Activated T-cell treated with anti-CD3 and anti-CD28 coated beads, Interleukin-2, amount 50 U/mL, for 48 hours (primary cell): ENCODE results near the gene TRPC3.
A peak's percentile ranks its signal among the peaks of the same experiment; 100 is the strongest.

ENCODE experiments used
- DNase-seq, 2 experiments: peaks; one replicate each; pipeline ENCODE4 v3.0.0-alpha.2; 2020

TRPC3 gene

DNA sequence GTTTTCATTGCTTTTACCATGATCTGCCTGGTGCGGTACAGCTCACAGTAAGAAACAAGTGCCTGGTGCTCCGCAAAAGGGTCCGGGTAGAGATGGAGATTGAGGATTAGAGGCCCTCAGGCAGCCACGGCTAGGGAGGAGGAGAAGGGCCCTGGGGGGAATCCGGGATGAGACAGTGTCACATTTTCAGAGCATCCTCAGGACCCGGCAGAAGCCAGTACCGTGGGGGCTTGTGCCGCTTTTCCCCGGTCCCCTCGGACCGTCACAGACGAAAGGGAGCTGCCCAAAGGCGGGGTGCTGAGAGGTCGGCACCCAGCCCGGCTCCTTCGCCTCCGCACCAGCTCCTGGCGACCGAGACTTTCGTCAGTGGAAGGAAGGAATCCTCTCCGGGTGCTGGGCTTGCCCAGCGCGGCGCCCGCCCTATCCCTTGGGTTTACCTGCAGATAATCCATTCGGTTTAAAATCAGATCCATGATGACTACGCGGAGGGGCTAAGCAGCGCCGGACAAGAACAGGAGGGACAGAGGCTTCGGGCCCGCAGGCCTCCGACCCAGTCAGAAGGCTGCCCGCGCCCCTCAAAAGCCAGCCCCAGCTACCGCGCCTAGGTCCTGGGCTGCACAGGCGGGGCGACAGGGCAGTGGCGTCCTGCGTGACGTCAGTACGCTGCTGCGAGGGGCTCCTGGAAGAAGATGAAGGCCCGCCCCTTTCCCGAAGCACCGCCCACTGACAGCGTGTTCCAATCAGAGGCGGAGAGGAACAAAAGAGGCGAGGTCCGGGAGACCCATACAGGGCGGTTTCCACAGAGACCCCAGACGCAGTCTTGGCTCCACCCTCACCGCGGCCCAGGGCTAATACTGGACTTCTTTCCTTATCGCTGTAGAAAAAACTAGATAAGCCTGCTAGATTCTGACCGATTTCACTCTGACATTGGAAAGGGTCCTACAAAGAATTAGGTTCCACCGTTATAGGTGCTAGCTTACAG lies 81.7 kb downstream of the TRPC3 start, which contains the start of gene BBS7:
Gene BBS7 (minus strand): TSS at position 634 of the 982 bp plus-strand sequence. CDS start 161 bp downstream, at position 473.
- peak; percentile 99 for DNase-seq

DNA sequence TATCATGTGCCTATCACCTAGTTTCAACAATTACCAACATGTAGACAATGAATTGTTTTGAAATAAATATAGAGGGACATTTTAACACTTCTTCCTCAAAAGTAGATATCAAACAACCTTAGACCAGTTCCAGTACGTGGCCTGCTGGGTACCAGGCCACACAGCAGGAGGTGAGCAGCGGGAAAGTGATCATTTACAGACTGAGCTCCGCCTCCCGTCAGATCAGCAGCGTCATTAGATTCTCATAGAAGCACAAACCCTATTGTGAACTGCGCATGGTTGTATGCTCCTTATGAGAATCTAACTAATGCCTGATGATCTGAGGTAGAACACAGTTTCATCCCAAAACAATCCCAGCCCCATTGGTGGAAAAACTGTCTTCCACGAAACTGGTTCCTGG lies 88.1 kb downstream of the TRPC3 start:
- no peak for DNase-seq

DNA sequence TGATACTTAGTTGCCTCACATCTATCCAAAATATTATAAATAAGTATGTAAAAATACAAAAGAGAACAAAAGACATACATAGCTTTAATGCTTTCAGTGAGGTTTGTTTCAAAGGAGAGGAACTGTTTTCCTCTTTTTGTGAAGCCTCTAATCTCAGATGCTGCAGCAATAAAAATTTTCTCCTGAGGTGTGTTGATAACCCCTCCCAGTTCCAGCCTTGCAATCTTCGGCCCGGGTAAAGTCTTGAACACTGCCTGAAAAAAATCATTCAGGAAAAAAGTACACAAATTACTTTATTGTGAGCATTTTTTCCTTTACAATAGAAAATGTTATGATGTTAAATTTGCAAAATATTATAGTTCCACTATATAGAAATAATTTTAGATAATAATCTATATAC lies 90.4 kb downstream of the TRPC3 start:
- no peak for DNase-seq

DNA sequence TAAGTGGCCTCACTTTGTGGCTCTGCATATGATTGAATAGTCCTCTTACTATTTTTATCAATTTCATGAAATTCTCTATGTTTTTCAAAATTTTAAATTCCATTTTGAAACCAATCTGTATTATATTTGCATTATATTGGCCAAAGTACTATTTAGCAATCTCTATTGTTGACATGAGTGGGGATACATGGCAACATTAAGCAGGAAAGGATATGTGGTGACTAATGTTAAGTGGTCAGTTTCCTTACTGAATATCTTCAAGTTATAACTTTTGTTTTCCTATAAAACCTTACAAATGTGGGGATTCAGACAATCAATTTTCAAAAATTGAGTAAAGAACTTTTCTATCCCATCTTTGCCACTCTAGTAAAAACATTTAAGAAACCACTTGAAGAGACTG lies 91.7 kb downstream of the TRPC3 start:
- no peak for DNase-seq

DNA sequence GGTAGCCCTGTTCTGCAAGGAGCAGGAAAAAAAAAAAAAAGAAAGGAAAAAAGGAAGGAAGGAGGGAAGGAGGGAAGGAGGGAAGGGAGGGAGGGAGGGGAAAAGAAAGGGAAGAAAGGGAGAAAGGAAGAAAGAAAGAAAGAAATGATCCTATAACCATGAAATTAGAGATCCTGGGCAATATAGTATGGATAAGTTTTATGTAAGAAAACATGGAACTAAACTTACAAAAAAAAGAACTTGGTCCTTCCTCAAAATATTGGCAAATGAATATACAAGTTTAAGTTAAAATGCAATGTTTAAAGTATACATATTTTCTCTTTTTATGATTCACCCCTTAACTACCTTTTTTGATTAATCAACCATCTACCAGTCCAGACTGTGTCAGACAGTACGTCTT lies 100.5 kb downstream of the TRPC3 start:
- no peak for DNase-seq

DNA sequence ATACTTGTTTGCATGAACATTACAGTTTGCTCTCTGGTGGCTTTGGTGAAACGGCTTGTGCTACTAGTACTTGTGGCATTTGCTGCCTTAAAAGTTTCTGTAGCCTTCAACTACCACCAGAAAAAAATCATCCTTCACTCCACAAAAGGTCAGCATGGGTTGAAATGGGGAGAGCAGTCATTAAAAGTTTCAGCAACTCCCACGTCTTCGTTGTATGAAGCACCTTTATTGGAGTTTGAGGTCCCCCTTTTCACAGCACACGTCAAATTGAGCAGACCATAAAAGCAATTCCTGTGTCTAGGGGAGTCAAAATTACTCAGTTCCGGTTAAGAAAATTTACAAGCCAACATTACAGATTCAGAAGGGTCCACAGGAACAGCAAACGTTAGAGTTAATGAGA lies 105.2 kb downstream of the TRPC3 start:
- DNase-seq: no peak

DNA sequence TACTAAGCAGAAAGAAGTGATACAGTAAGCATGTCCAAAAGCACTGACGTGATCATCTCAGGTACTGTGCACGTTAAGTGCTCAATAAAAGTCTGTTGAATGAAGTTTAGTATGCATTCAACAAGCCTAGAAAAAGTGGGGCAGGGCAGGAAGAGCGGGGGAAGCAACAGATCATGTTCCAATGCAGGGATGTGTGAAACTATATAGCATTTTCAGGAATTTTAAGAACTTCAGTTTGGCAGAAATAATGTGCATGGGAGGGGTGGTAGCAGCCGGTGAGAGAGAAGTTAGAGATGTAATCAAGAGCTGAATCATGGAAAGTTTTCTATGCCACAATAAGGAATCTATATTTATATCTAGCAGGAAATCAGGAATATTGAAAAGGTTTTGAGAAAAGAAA lies 109.0 kb downstream of the TRPC3 start:
- no peak for DNase-seq

DNA sequence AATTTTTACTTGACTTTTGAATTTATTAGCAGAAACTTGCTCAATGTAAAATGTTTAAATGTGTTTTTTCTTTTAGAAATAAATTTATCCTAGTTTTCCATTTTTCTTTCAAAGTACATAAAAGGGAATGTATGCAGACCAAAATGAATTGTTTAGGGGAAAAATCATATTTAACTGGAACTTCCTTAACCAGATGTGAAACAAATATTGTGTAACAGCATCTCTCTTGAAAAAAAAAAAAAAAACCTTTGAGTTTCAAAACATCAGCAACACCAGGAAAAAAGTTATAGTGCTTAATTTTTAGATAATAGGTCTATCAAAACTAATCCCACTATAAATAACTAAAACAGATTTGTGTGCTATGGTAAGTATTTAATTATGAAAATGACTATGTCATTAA lies 113.7 kb downstream of the TRPC3 start:
- DNase-seq: no peak

DNA sequence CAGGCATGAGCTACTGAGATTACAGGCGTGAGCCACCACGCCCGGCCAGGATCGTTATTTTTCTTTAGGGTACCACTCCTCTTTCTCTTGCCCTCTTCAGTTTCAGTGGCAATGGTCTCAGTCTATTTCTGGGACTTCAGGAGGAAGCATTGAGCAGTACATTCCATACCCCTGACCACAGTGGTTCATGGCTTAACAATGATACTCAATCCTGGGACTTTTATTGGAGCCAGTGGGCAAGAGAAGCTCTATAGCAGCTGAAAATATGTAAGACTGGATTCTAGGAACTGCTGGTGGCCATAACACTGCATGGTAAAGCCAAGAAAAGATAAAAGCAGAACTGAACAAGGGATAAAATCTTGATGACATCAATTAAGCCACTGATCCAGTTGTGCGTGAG lies 122.3 kb downstream of the TRPC3 start:
- DNase-seq: no peak
